ENCODE measurements around the gene CD81.

- TF ChIP-seq CTCF (conservative IDR thresholded peaks at IDR 0.05; ENCODE audit: low read length) (no peak), EZH2phosphoT487 (IDR thresholded peaks at IDR 0.05; ENCODE audit: borderline replicate concordance) (no peak)
Measured at GRCh38 chr11:2367266-2368160, 9.6 kb upstream of the CD81 start.

All from Loucy (cell line).